HG03196 (cell line): ENCODE measurements around the gene NFKB2.

ENCODE experiments used
- ATAC-seq: cut with Tn5 transposase; IDR thresholded peaks from one replicate; pipeline ENCODE4 v1.9.1; 2021; ENCODE audit not compliant: unreplicated experiment

NFKB2 gene

GRCh38 chr10:102444851-102445250 is 49.3 kb downstream of the NFKB2 start:
- no peak for ATAC-seq

DNA sequence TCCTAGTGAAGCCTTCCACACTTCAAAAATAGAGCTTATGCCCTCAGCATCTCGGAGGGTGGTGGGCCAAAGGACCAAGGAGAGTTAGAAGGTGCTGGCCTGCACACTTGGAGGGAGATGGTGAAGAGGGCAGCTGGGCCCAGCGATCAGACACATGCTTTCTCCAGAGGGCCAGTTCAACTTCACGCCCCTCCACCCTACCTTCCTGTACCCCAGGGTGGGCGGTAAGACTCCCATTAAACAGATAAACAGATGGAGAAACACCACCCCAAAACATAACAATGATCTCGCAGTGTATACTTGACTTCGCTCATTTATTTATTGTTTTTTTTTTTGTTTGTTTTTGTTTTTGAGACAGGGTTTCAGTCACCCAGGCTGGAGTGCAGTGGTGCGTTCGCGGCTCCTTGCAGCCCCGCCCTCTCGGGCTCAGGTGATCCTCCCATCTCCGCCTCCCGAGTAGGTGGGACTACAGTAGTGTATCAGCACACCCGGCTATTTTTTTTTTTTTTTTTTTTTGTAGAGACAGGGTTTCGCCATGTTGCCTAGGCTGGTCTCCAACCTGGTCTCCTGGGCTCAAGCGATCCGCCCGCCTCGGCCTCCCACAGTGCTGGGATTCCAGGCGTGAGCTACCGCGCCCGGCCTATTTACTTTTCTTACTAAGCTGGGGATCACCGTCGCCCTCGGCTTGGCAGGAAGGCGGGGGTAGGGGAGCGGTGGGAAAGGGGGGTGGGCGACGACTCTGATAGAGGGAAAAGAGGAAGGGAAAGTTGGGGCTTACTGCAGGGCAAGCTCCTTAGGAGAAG is 54.0 kb downstream of the NFKB2 start:
- peak; percentile 44 for ATAC-seq

DNA sequence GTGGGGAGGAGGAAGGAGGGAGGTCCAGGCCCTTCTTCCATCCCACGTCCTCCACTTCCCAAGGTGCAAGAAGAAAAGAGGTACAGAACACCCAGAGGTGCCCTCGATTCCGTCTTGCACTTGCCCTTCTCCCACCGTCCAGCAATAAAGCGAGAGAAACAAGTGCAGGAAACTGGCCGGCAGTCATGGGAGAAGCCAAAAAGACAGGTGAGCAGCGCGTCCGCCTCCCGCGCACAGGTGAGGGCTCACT is 54.5 kb downstream of the NFKB2 start:
- no peak for ATAC-seq

GRCh38 chr10:102450374-102451104 is 55.0 kb downstream of the NFKB2 start:
- peak; percentile 71 for ATAC-seq

GRCh38 chr10:102451105-102451969 is 55.8 kb downstream of the NFKB2 start, which contains the start of gene C10orf95:
Gene C10orf95 (minus strand): TSS chr10:102451543. CDS start chr10:102451093, 450 bp downstream.
- no peak for ATAC-seq
